ENCODE data around the gene DISC1. TPM values are rescaled to one million over a fixed set of nuclear protein-coding genes. Genes with fewer than 3 reads are reported as not detected.
A peak's percentile ranks its signal among the peaks of the same experiment; 100 is the strongest.

DISC1 gene
- total RNA-seq, 3 donors from 2014 or later: 4.8 to 11.3 (median 8.9) TPM

DNA sequence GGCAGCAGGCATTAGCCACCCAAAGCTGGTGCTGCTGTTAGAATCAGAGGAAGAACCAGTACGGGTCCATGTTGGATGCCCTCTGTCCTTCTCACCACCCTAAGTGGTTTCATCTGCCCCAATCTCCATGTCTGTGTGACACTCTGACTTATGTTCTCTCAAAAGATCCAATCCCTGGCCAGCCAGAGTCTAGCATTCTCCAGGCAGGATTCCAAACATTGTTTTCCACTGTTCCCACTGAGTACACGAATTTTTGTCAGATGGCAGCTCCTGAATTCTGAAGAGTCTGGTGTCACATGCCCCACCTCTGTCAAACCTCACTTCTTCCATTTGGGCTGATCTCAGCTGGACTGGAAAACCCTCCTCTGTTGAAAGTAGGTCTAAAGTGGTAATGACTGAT is 166.0 kb downstream of the DISC1 start:
- Histone ChIP-seq H3K4me3 (no peak overlapping the region), H3K4me1 (ENCODE audit: low read depth) (no peaks in the 10 kb centered on the region), H3K9me3 (no peaks in the 10 kb centered on the region), H3K36me3 (ENCODE audit: low read depth) (no peaks in the 10 kb centered on the region)
- TF ChIP-seq, protein P1, sequence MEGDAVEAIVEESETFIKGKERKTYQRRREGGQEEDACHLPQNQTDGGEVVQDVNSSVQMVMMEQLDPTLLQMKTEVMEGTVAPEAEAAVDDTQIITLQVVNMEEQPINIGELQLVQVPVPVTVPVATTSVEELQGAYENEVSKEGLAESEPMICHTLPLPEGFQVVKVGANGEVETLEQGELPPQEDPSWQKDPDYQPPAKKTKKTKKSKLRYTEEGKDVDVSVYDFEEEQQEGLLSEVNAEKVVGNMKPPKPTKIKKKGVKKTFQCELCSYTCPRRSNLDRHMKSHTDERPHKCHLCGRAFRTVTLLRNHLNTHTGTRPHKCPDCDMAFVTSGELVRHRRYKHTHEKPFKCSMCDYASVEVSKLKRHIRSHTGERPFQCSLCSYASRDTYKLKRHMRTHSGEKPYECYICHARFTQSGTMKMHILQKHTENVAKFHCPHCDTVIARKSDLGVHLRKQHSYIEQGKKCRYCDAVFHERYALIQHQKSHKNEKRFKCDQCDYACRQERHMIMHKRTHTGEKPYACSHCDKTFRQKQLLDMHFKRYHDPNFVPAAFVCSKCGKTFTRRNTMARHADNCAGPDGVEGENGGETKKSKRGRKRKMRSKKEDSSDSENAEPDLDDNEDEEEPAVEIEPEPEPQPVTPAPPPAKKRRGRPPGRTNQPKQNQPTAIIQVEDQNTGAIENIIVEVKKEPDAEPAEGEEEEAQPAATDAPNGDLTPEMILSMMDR (IDR thresholded peaks at IDR 0.05): no peak
- intact Hi-C loops (cut with DNase I, micrococcal nuclease): no loop called here
- no peak for ATAC-seq
- DNase-seq: no peak

- Histone ChIP-seq H3K4me3 (no peak overlapping the region), H3K9me3 (no peaks in the 10 kb centered on the region), H3K36me3 (ENCODE audit: low read depth) (no peaks in the 10 kb centered on the region), H3K4me1 (ENCODE audit: low read depth) (no peaks in the 10 kb centered on the region)
- ATAC-seq (peak; percentile 28), DNase-seq (no peak)
- intact Hi-C loops (cut with DNase I, micrococcal nuclease): no loop called here
- TF ChIP-seq, protein P1 (IDR thresholded peaks at IDR 0.05): no peak
These were observed 167.3 kb downstream of the DISC1 start for GRCh38 chr1:231793893-231794292.

- intact Hi-C loops (cut with DNase I, micrococcal nuclease): no loop called here
- DNase-seq (no peak), ATAC-seq (no peak)
- TF ChIP-seq, protein P1 (IDR thresholded peaks at IDR 0.05): no peak
- H3K4me1 ChIP-seq (ENCODE audit: low read depth): no peaks in the 10 kb centered on the region
- no peak overlapping the region for H3K4me3 ChIP-seq
- H3K9me3 ChIP-seq: no peaks in the 10 kb centered on the region
- no peaks in the 10 kb centered on the region for H3K36me3 ChIP-seq (ENCODE audit: low read depth)
These were observed 169.6 kb downstream of the DISC1 start for GRCh38 chr1:231796141-231796540.

DNA sequence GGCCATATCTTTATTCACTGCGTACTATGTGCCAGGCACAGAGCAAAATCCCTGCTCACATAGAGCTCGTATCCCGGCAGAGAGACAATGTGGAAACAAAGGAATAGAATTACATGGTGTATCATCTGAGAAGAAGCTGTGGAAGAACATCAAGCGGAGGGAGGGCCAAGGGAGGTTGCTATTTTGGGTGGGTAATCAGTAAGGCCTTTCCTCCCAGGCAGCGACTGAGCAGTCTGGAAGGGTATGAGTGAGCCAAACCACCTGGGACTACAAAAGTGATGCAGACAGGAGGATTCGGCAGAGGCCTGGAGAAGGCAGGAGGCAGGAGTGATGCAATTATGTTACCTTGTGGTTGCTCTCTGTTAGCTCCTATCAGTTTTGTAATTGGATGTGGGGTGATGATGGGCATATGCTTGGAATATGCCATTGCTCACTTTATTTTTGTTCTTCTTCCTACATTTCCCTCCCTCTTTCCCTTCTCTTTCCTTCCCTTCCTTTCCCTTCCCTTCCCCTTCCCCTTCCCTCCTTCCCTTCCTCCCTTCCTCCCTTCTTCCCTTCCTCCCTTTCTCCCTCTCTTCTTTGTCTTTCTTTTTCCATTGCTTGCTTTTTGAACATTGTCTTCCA is 172.9 kb downstream of the DISC1 start:
- TF ChIP-seq, protein P1 (IDR thresholded peaks at IDR 0.05): no peak
- no peaks in the 10 kb centered on the region for H3K4me1 ChIP-seq (ENCODE audit: low read depth)
- no peak overlapping the region for H3K4me3 ChIP-seq
- intact Hi-C loops (cut with DNase I, micrococcal nuclease): no loop called here
- no peaks in the 10 kb centered on the region for H3K36me3 ChIP-seq (ENCODE audit: low read depth)
- DNase-seq: no peak
- no peak for ATAC-seq
- no peaks in the 10 kb centered on the region for H3K9me3 ChIP-seq

- TF ChIP-seq, protein P1 (IDR thresholded peaks at IDR 0.05): no peak
These were observed 173.5 kb downstream of the DISC1 start for GRCh38 chr1:231800108-231800507.

More at GRCh38 chr1:231800108-231800507, 173.5 kb downstream of the DISC1 start:
- H3K36me3 ChIP-seq (ENCODE audit: low read depth): no peaks in the 10 kb centered on the region
- DNase-seq: no peak
- H3K9me3 ChIP-seq: no peaks in the 10 kb centered on the region
- H3K4me3 ChIP-seq: no peak overlapping the region
- intact Hi-C loops (cut with DNase I, micrococcal nuclease): no loop called here
- ATAC-seq: no peak
- no peaks in the 10 kb centered on the region for H3K4me1 ChIP-seq (ENCODE audit: low read depth)
